CD4-positive, alpha-beta T cell (primary cell): ENCODE results near the gene MEGF10. TPM values are rescaled to one million over a fixed set of nuclear protein-coding genes. Genes with fewer than 3 reads are reported as not detected.

Experiments
- ATAC-seq: fragments of 200-7000 bp; cut with Tn5 transposase; one replicate; pipeline ENCODE4 v1.10.0; 2022; ENCODE audit warnings: mild to moderate bottlenecking; ENCODE audit not compliant: poor library complexity
- CTCF ChIA-PET: fragments of 350-600 bp; sonication (Branson Sonifier 250); formaldehyde crosslinking; loops from one replicate; lab custom pipeline; 2021; ENCODE audit warnings: antibody characterized with exemption, inconsistent platforms; lab: Charles Lee
- POLR2A ChIA-PET: fragments of 350-600 bp; sonication (Branson Sonifier 250); formaldehyde crosslinking; loops from one replicate; lab custom pipeline; 2021; ENCODE audit warnings: antibody characterized with exemption, inconsistent platforms; lab: Charles Lee
- DNase-seq, 14 experiments: peaks; one replicate each; pipeline ENCODE4 v3.0.0-alpha.2; 2013 to 2020; ENCODE audit warnings: mixed read lengths in 2 of 14
- H3K27ac ChIP-seq, 2 donors: one replicate each; pipeline versions ENCODE4 v1.5.1 to v1.7.0; 2013; ENCODE audit warnings: low read length in 2 of 2, low read depth in 1 of 2, mild to moderate bottlenecking in 1 of 2
- H3K27me3 ChIP-seq, 2 experiments: 1 replicate in 1 of 2; 2 replicates in 1 of 2; pipeline versions ENCODE4 v1.6.1 to v1.7.0; 2013; ENCODE audit warnings: low read length in 2 of 2, control low read depth in 1 of 2, mild to moderate bottlenecking in 1 of 2, moderate library complexity in 1 of 2; ENCODE audit not compliant: insufficient read depth in 2 of 2, control insufficient read depth in 1 of 2
- H3K36me3 ChIP-seq: one replicate; pipeline ENCODE4 v1.6.1; 2013; ENCODE audit warnings: low read length, control low read depth; ENCODE audit not compliant: insufficient read depth
- H3K4me1 ChIP-seq: one replicate; pipeline ENCODE4 v1.6.1; 2013; ENCODE audit warnings: low read length, control low read depth; ENCODE audit not compliant: insufficient read depth
- H3K4me3 ChIP-seq: one replicate; pipeline ENCODE4 v1.5.1; 2013; ENCODE audit warnings: mild to moderate bottlenecking, low read length, moderate library complexity
- H3K9me3 ChIP-seq, 2 experiments: 1 replicate in 1 of 2; 2 replicates in 1 of 2; pipeline versions ENCODE4 v1.6.1 to v1.7.0; 2013; ENCODE audit warnings: low read length in 2 of 2, mild to moderate bottlenecking in 2 of 2, control low read depth in 1 of 2, moderate library complexity in 1 of 2; ENCODE audit not compliant: control insufficient read depth in 1 of 2, insufficient read depth in 1 of 2
- H3K27ac Mint-ChIP-seq: one replicate; pipeline ENCODE4 v1.8.0; 2020; ENCODE audit warnings: mixed read lengths
- H3K27me3 Mint-ChIP-seq: one replicate; pipeline ENCODE4 v1.8.0; 2021; ENCODE audit warnings: mixed read lengths
- H3K36me3 Mint-ChIP-seq: one replicate; pipeline ENCODE4 v1.8.0; 2021; ENCODE audit warnings: low read depth, mixed read lengths
- H3K4me1 Mint-ChIP-seq: one replicate; pipeline ENCODE4 v1.8.0; 2021; ENCODE audit warnings: low read depth, mixed read lengths
- H3K4me3 Mint-ChIP-seq: one replicate; pipeline ENCODE4 v1.8.0; 2020; ENCODE audit warnings: mild to moderate bottlenecking, mixed read lengths
- H3K9me3 Mint-ChIP-seq: one replicate; pipeline ENCODE4 v1.8.0; 2020; ENCODE audit warnings: mixed read lengths
- intact Hi-C, 2 experiments: fragments of 100-400 bp; cut with DNase I in 1 of 2; cut with micrococcal nuclease in 1 of 2; formaldehyde crosslinking; loops; one replicate each; pipeline versions ENCODE4 v1.15.1 to v1.9.0; 2023 to 2025; cut with DNase I, micrococcal nuclease
- total RNA-seq, 174 experiments: library from RNA in 2 of 174; stranded (reverse) in 2 of 174; gene quantifications; one replicate each; pipeline ENCODE4 v1.2.3 and lab custom pipeline; 2021 to 2026
- TF ChIP-seq, protein P1 (sequence below): fragments of 200-600 bp; IDR thresholded peaks from one replicate; pipeline ENCODE4 v1.8.0; 2022; ENCODE audit warnings: antibody characterized with exemption, mild to moderate bottlenecking

Gene MEGF10
- total RNA-seq, 2 experiments from 2014 or later: not detected

DNA sequence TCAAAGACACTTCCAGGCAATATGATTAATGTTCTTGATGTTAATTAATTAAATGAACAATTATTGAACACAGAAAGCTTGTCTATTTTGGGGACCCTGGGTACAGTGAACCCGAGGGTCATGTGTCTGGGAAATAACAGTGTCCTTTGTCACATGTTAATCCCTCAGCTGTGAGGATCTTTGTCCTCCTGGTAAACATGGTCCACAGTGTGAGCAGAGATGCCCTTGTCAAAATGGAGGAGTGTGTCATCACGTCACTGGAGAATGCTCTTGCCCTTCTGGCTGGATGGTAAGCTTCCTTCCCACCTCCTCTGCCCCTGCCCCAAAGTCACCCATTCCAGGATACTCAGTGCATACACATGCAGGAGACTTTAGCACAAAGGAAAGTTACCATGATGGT is 107.9 kb downstream of the MEGF10 start:
- intact Hi-C loops: no loop called here
- ChIA-PET CTCF (no interaction called here), POLR2A (no interaction called here)
- H3K4me1 Mint-ChIP-seq: no peaks in the 10 kb centered on the region
- H3K9me3 ChIP-seq: peaks cover 0 to 4% of the 10 kb centered on the region in 2 experiments
- peaks cover 24% of the 10 kb centered on the region for H3K27me3 Mint-ChIP-seq
- DNase-seq (no peak), ATAC-seq (no peak)
- no peaks in the 10 kb centered on the region for H3K4me1 ChIP-seq
- no peaks in the 10 kb centered on the region for H3K27me3 ChIP-seq
- no peak overlapping the region for H3K27ac ChIP-seq
- H3K4me3 ChIP-seq: no peak overlapping the region
- no peaks in the 10 kb centered on the region for H3K36me3 ChIP-seq
- H3K9me3 Mint-ChIP-seq: no peaks in the 10 kb centered on the region
- TF ChIP-seq, protein P1, sequence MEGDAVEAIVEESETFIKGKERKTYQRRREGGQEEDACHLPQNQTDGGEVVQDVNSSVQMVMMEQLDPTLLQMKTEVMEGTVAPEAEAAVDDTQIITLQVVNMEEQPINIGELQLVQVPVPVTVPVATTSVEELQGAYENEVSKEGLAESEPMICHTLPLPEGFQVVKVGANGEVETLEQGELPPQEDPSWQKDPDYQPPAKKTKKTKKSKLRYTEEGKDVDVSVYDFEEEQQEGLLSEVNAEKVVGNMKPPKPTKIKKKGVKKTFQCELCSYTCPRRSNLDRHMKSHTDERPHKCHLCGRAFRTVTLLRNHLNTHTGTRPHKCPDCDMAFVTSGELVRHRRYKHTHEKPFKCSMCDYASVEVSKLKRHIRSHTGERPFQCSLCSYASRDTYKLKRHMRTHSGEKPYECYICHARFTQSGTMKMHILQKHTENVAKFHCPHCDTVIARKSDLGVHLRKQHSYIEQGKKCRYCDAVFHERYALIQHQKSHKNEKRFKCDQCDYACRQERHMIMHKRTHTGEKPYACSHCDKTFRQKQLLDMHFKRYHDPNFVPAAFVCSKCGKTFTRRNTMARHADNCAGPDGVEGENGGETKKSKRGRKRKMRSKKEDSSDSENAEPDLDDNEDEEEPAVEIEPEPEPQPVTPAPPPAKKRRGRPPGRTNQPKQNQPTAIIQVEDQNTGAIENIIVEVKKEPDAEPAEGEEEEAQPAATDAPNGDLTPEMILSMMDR: no peak
- no peaks in the 10 kb centered on the region for H3K36me3 Mint-ChIP-seq
- H3K27ac Mint-ChIP-seq: no peak overlapping the region
- H3K4me3 Mint-ChIP-seq: no peak overlapping the region

DNA sequence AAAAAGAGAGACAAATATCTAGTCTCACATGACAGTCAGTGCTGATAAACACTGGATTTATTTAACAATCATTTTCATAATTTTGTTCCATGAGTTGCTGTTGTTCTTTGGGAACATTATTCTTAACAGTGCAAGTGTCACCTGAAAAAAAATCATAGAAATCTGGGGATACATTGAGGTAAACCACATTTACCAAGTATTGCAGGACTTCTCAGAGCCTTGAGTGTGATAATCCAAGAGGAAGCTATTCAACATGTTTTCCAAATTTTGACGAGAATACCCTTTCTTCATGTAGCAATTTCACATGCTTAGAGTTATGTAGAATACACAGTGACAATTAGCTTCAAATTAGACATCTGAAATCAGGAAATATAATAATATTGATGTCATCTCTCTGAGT is 108.5 kb downstream of the MEGF10 start:
- Mint-ChIP-seq H3K4me1 (no peaks in the 10 kb centered on the region), H3K27ac (no peak overlapping the region), H3K9me3 (no peaks in the 10 kb centered on the region), H3K27me3 (peaks cover 24% of the 10 kb centered on the region), H3K4me3 (no peak overlapping the region), H3K36me3 (no peaks in the 10 kb centered on the region)
- CTCF ChIA-PET: no interaction called here
- POLR2A ChIA-PET: no interaction called here
- no peaks in the 10 kb centered on the region for H3K36me3 ChIP-seq
- TF ChIP-seq, protein P1: no peak
- H3K27ac ChIP-seq: no peak overlapping the region
- H3K4me3 ChIP-seq: no peak overlapping the region
- no peak for ATAC-seq
- H3K4me1 ChIP-seq: no peaks in the 10 kb centered on the region
- intact Hi-C loops: no loop called here
- no peaks in the 10 kb centered on the region for H3K27me3 ChIP-seq
- DNase-seq: no peak
- H3K9me3 ChIP-seq: peaks cover 0 to 4% of the 10 kb centered on the region in 2 experiments

DNA sequence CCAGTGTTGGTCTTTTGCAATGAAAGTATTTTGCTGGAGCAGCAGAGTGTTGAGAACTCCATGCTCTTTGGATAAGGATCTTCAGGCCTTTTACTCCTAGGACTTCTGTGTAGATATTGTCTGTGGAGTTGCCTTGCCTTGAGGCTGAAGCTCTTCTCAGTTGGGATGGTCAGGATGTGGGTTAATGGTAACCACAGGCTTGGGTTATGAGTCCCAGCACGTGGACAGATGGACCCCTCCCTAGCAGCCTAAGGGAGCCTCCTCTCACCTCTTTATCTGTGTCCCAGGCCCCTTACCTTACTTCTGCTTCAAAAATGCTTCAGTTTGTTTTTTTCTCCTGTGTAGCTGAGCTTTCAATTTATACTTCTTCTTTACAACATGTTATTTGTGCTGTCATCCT is 109.9 kb downstream of the MEGF10 start:
- intact Hi-C loops: no loop called here
- H3K27me3 Mint-ChIP-seq: peaks cover 29% of the 10 kb centered on the region
- TF ChIP-seq, protein P1: no peak
- ATAC-seq (no peak), DNase-seq (no peak)
- H3K27ac Mint-ChIP-seq: no peak overlapping the region
- Histone ChIP-seq H3K27me3 (no peaks in the 10 kb centered on the region), H3K4me3 (no peak overlapping the region), H3K4me1 (no peaks in the 10 kb centered on the region), H3K9me3 (peaks cover 0 to 4% of the 10 kb centered on the region in 2 experiments), H3K27ac (no peak overlapping the region), H3K36me3 (no peaks in the 10 kb centered on the region)
- ChIA-PET CTCF (no interaction called here), POLR2A (no interaction called here)
- H3K36me3 Mint-ChIP-seq: no peaks in the 10 kb centered on the region
- H3K4me1 Mint-ChIP-seq: no peaks in the 10 kb centered on the region
- no peak overlapping the region for H3K4me3 Mint-ChIP-seq
- H3K9me3 Mint-ChIP-seq: no peaks in the 10 kb centered on the region
